Effector memory CD8-positive, alpha-beta T cell (primary cell): ENCODE results near the gene DPY19L3.
A peak's percentile ranks its signal among the peaks of the same experiment; 100 is the strongest.
"Not testable (repeated sequence)": the region's sequence is repeated elsewhere in the genome, so short reads cannot be mapped to it uniquely, and the experiment has no call there.

Source experiments
- ATAC-seq: fragments of 150-1000 bp; cut with Tn5 transposase; replicated peaks from 2 replicates; pipeline ENCODE4 v1.10.0; 2021; ENCODE audit warnings: mild to moderate bottlenecking, moderate library complexity
- DNase-seq, 3 experiments: peaks; one replicate each; pipeline ENCODE4 v3.0.0; 2021
- H3K27ac Mint-ChIP-seq, 2 donors: one replicate each; pipeline ENCODE4 v1.8.0; 2022; ENCODE audit warnings: mild to moderate bottlenecking in 2 of 2, mixed read lengths in 2 of 2, moderate library complexity in 2 of 2
- H3K27me3 Mint-ChIP-seq, 2 donors: one replicate each; pipeline ENCODE4 v1.8.0; 2022; ENCODE audit warnings: mixed read lengths in 2 of 2
- H3K36me3 Mint-ChIP-seq: one replicate; pipeline ENCODE4 v1.8.0; 2022; ENCODE audit warnings: mild to moderate bottlenecking, moderate library complexity, mixed read lengths; ENCODE audit not compliant: insufficient read depth
- H3K4me1 Mint-ChIP-seq, 2 donors: one replicate each; pipeline ENCODE4 v1.8.0; 2022; ENCODE audit warnings: low read depth in 2 of 2, mixed read lengths in 2 of 2
- H3K4me3 Mint-ChIP-seq, 2 donors: one replicate each; pipeline ENCODE4 v1.8.0; 2022; ENCODE audit warnings: mild to moderate bottlenecking in 2 of 2, mixed read lengths in 2 of 2, moderate library complexity in 2 of 2
- H3K9me3 Mint-ChIP-seq, 2 donors: one replicate each; pipeline ENCODE4 v1.8.0; 2022; ENCODE audit warnings: mixed read lengths in 2 of 2

DPY19L3 gene

GRCh38 chr19:32469795-32470194, 64.2 kb downstream of the DPY19L3 start:
- no peak overlapping the region for H3K27ac Mint-ChIP-seq
- no peak overlapping the region for H3K4me3 Mint-ChIP-seq
- no peaks in the 10 kb centered on the region for H3K27me3 Mint-ChIP-seq
- ATAC-seq (no peak), DNase-seq (no peak)
- no peaks in the 10 kb centered on the region for H3K9me3 Mint-ChIP-seq
- no peaks in the 10 kb centered on the region for H3K4me1 Mint-ChIP-seq
- H3K36me3 Mint-ChIP-seq, result peaks cover 3% of the 10 kb centered on the region

- peaks cover 3% of the 10 kb centered on the region for H3K36me3 Mint-ChIP-seq
- no peak for ATAC-seq
These were observed 65.5 kb downstream of the DPY19L3 start for GRCh38 chr19:32471095-32471494.

GRCh38 chr19:32471811-32472210, 66.2 kb downstream of the DPY19L3 start:
- DNase-seq (no peak), ATAC-seq (no peak)
- Mint-ChIP-seq H3K4me1 (no peaks in the 10 kb centered on the region), H3K36me3 (peaks cover 3% of the 10 kb centered on the region), H3K27me3 (no peaks in the 10 kb centered on the region), H3K27ac (no peak overlapping the region), H3K4me3 (no peak overlapping the region), H3K9me3 (no peaks in the 10 kb centered on the region)

More at GRCh38 chr19:32471095-32471494, 65.5 kb downstream of the DPY19L3 start:
- DNase-seq, result no peak
- Mint-ChIP-seq H3K27me3 (no peaks in the 10 kb centered on the region), H3K4me1 (no peaks in the 10 kb centered on the region), H3K4me3 (no peak overlapping the region), H3K27ac (no peak overlapping the region), H3K9me3 (no peaks in the 10 kb centered on the region)

- H3K4me1 Mint-ChIP-seq, result no peaks in the 10 kb centered on the region
- H3K27me3 Mint-ChIP-seq, result no peaks in the 10 kb centered on the region
- H3K36me3 Mint-ChIP-seq, result peaks cover 6% of the 10 kb centered on the region
- H3K27ac Mint-ChIP-seq, result no peak overlapping the region
- no peaks in the 10 kb centered on the region for H3K9me3 Mint-ChIP-seq
- no peak for DNase-seq
- no peak overlapping the region for H3K4me3 Mint-ChIP-seq
- ATAC-seq, result no peak
These were observed 69.8 kb downstream of the DPY19L3 start for GRCh38 chr19:32475141-32476031.

- Mint-ChIP-seq H3K9me3 (no peaks in the 10 kb centered on the region), H3K27ac (no peak overlapping the region), H3K27me3 (no peaks in the 10 kb centered on the region), H3K4me3 (no peak overlapping the region), H3K36me3 (peaks cover 10% of the 10 kb centered on the region), H3K4me1 (no peaks in the 10 kb centered on the region)
- DNase-seq (no peak), ATAC-seq (no peak)
These were observed 70.4 kb downstream of the DPY19L3 start for GRCh38 chr19:32476032-32476350.

- Mint-ChIP-seq H3K4me1 (no peaks in the 10 kb centered on the region), H3K4me3 (no peak overlapping the region), H3K36me3 (peaks cover 7% of the 10 kb centered on the region), H3K9me3 (no peaks in the 10 kb centered on the region), H3K27me3 (no peaks in the 10 kb centered on the region), H3K27ac (no peak overlapping the region)
- DNase-seq, result no peak
- ATAC-seq, result no peak
These were observed 74.8 kb downstream of the DPY19L3 start for GRCh38 chr19:32480321-32480720.

- H3K9me3 Mint-ChIP-seq, result no peaks in the 10 kb centered on the region
- DNase-seq (no peak), ATAC-seq (no peak)
- no peak overlapping the region for H3K4me3 Mint-ChIP-seq
- H3K36me3 Mint-ChIP-seq, result peaks cover 7% of the 10 kb centered on the region
- no peak overlapping the region for H3K27ac Mint-ChIP-seq
- no peaks in the 10 kb centered on the region for H3K27me3 Mint-ChIP-seq
- H3K4me1 Mint-ChIP-seq, result peaks cover 0 to 6% of the 10 kb centered on the region in 2 donors
These were observed 78.0 kb downstream of the DPY19L3 start for GRCh38 chr19:32483574-32483973.

- ATAC-seq, result no peak
- no peak for DNase-seq
- H3K4me3 Mint-ChIP-seq, result no peak overlapping the region
- H3K36me3 Mint-ChIP-seq, result no peaks in the 10 kb centered on the region
- H3K4me1 Mint-ChIP-seq, result peaks cover 0 to 7% of the 10 kb centered on the region in 2 donors
- H3K9me3 Mint-ChIP-seq, result no peaks in the 10 kb centered on the region
- H3K27ac Mint-ChIP-seq, result no peak overlapping the region
- no peaks in the 10 kb centered on the region for H3K27me3 Mint-ChIP-seq
These were observed 84.4 kb downstream of the DPY19L3 start for GRCh38 chr19:32489971-32490370.

GRCh38 chr19:32497391-32497790, 91.8 kb downstream of the DPY19L3 start:
- no peak for DNase-seq
- H3K27ac Mint-ChIP-seq, result no peak overlapping the region
- peaks cover 9% of the 10 kb centered on the region for H3K36me3 Mint-ChIP-seq
- H3K4me1 Mint-ChIP-seq, result peaks cover 13 to 29% of the 10 kb centered on the region in 2 donors
- no peak overlapping the region for H3K4me3 Mint-ChIP-seq
- ATAC-seq, result no peak
- H3K27me3 Mint-ChIP-seq, result peaks cover 0 to 9% of the 10 kb centered on the region in 2 donors
- H3K9me3 Mint-ChIP-seq, result peaks cover 0 to 1% of the 10 kb centered on the region in 2 donors

- peaks cover 13 to 29% of the 10 kb centered on the region in 2 donors for H3K4me1 Mint-ChIP-seq
- peaks cover 13% of the 10 kb centered on the region for H3K36me3 Mint-ChIP-seq
- H3K4me3 Mint-ChIP-seq, result peak overlapping the region; percentile 49 to 67
- H3K27ac Mint-ChIP-seq, result peak overlapping the region; percentile 76 to 93
- DNase-seq, result peak; percentile 28 to 59 (median 39)
- peak; percentile 99 for ATAC-seq
- peaks cover 0 to 1% of the 10 kb centered on the region in 2 donors for H3K9me3 Mint-ChIP-seq
- peaks cover 0 to 9% of the 10 kb centered on the region in 2 donors for H3K27me3 Mint-ChIP-seq
These were observed 93.2 kb downstream of the DPY19L3 start for GRCh38 chr19:32498648-32499200.

GRCh38 chr19:32512498-32512897, 106.9 kb downstream of the DPY19L3 start:
- not testable (repeated sequence) for DNase-seq, H3K27me3 Mint-ChIP-seq, H3K36me3 Mint-ChIP-seq

GRCh38 chr19:32519023-32519422, 113.5 kb downstream of the DPY19L3 start:
- H3K4me1 Mint-ChIP-seq, result peaks cover 23 to 25% of the 10 kb centered on the region in 2 donors
- H3K27ac Mint-ChIP-seq, result peak overlapping the region; percentile 34 to 42
- H3K27me3 Mint-ChIP-seq, result no peaks in the 10 kb centered on the region
- no peaks in the 10 kb centered on the region for H3K36me3 Mint-ChIP-seq
- peak; percentile 62 for ATAC-seq
- no peaks in the 10 kb centered on the region for H3K9me3 Mint-ChIP-seq
- H3K4me3 Mint-ChIP-seq, result peak overlapping the region; percentile 19 to 52
- DNase-seq, result peak in 2 of 3 experiments; percentile 3 to 6

More at GRCh38 chr19:32512498-32512897, 106.9 kb downstream of the DPY19L3 start:
- ATAC-seq, H3K27ac Mint-ChIP-seq, H3K9me3 Mint-ChIP-seq, H3K4me1 Mint-ChIP-seq, H3K4me3 Mint-ChIP-seq: not testable (repeated sequence)

GRCh38 chr19:32522967-32523366, 117.4 kb downstream of the DPY19L3 start:
- ATAC-seq (no peak), DNase-seq (no peak)
- peaks cover 21 to 23% of the 10 kb centered on the region in 2 donors for H3K4me1 Mint-ChIP-seq
- H3K27ac Mint-ChIP-seq, result peak overlapping the region in 1 of 2 donors; percentile 41
- H3K4me3 Mint-ChIP-seq, result no peak overlapping the region
- H3K9me3 Mint-ChIP-seq, result no peaks in the 10 kb centered on the region
- peaks cover 11 to 15% of the 10 kb centered on the region in 2 donors for H3K27me3 Mint-ChIP-seq
- H3K36me3 Mint-ChIP-seq, result peaks cover 2% of the 10 kb centered on the region

GRCh38 chr19:32526895-32527294, 121.3 kb downstream of the DPY19L3 start:
- no peaks in the 10 kb centered on the region for H3K4me1 Mint-ChIP-seq
- no peak overlapping the region for H3K4me3 Mint-ChIP-seq
- H3K9me3 Mint-ChIP-seq, result no peaks in the 10 kb centered on the region
- H3K36me3 Mint-ChIP-seq, result peaks cover 2% of the 10 kb centered on the region
- H3K27ac Mint-ChIP-seq, result no peak overlapping the region
- ATAC-seq (no peak), DNase-seq (no peak)
- peaks cover 11 to 15% of the 10 kb centered on the region in 2 donors for H3K27me3 Mint-ChIP-seq
